Kidney epithelial cell (primary cell): ENCODE data around the gene FXR2. TPM values are rescaled to one million over a fixed set of nuclear protein-coding genes. Genes with fewer than 3 reads are reported as not detected.

ENCODE experiments used
- DNase-seq: peaks from one replicate; pipeline ENCODE4 v3.0.0-alpha.2; 2010; ENCODE audit warnings: low read depth
- H3K27me3 ChIP-seq: 2 replicates; pipeline ENCODE4 v1.6.0; 2011; ENCODE audit warnings: low read length; ENCODE audit not compliant: control insufficient read depth, insufficient read depth
- H3K36me3 ChIP-seq: 2 replicates; pipeline ENCODE4 v1.5.1; 2011; ENCODE audit warnings: low read length; ENCODE audit not compliant: control insufficient read depth, insufficient read depth
- H3K4me3 ChIP-seq: 2 replicates; pipeline ENCODE4 v1.5.1; 2011; ENCODE audit warnings: low read depth, mild to moderate bottlenecking, control low read depth, low read length
- total RNA-seq: library from RNA; depleted of rRNA; stranded (reverse); fragments of >200 nt; gene quantifications from 2 replicates; pipeline ENCODE4 v1.2.3, GENCODE V29; 2015
- TF ChIP-seq, protein P1 (sequence below): IDR thresholded peaks from 2 replicates; pipeline ENCODE4 v1.5.1; 2011; ENCODE audit warnings: mild to moderate bottlenecking, moderate library complexity, low read length, control low read depth, inconsistent platforms; ENCODE audit not compliant: insufficient read depth, poor library complexity, severe bottlenecking

Gene FXR2
- total RNA-seq, 1 donor from 2014 or later = 45.7 TPM

DNA sequence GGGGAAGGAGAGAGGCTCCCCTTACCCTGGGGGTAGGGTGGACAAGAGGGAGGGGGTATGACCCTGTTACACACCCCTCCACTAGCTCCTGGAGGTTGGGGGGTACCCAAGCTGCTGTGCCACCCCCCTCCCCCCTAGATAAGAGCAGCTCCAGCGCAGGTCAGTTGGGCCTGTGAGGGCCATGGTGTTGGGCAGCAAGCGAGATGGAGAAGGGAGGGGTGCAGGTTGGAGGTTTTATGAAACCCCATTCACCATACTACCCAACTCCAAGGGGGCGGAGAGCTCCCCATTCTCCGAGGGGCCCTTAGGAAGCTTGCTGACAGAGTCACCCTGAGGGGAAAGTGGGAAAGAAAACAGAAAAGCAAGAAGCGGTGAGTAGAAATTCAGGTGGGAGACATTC is 23.1 kb downstream of the FXR2 start:
- Histone ChIP-seq H3K27me3 (no peaks in the 10 kb centered on the region), H3K36me3 (peaks cover 5% of the 10 kb centered on the region), H3K4me3 (no peak overlapping the region)
- no peak for DNase-seq
- TF ChIP-seq, protein P1, sequence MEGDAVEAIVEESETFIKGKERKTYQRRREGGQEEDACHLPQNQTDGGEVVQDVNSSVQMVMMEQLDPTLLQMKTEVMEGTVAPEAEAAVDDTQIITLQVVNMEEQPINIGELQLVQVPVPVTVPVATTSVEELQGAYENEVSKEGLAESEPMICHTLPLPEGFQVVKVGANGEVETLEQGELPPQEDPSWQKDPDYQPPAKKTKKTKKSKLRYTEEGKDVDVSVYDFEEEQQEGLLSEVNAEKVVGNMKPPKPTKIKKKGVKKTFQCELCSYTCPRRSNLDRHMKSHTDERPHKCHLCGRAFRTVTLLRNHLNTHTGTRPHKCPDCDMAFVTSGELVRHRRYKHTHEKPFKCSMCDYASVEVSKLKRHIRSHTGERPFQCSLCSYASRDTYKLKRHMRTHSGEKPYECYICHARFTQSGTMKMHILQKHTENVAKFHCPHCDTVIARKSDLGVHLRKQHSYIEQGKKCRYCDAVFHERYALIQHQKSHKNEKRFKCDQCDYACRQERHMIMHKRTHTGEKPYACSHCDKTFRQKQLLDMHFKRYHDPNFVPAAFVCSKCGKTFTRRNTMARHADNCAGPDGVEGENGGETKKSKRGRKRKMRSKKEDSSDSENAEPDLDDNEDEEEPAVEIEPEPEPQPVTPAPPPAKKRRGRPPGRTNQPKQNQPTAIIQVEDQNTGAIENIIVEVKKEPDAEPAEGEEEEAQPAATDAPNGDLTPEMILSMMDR = no peak

DNA sequence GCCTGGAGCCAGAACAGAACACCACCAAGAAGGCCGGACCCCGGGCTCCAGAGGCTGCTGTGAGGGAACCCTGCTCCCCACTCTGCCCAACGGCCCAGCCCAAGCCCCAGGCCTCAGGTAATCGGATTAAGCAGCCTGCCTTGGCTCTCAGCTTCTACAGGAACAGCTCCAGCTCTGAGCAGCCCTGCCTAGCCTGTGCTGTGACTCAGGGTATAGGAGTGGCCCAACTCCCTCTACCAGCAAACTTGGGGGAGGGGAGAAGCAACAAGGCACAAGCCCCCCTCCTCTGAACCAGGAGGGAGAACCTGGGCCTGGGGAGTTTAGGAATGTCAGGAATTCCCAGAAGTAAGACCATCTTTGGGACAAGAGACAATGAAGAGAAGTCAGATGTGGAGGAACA is 24.0 kb downstream of the FXR2 start:
- no peak for DNase-seq
- H3K4me3 ChIP-seq = no peak overlapping the region

DNA sequence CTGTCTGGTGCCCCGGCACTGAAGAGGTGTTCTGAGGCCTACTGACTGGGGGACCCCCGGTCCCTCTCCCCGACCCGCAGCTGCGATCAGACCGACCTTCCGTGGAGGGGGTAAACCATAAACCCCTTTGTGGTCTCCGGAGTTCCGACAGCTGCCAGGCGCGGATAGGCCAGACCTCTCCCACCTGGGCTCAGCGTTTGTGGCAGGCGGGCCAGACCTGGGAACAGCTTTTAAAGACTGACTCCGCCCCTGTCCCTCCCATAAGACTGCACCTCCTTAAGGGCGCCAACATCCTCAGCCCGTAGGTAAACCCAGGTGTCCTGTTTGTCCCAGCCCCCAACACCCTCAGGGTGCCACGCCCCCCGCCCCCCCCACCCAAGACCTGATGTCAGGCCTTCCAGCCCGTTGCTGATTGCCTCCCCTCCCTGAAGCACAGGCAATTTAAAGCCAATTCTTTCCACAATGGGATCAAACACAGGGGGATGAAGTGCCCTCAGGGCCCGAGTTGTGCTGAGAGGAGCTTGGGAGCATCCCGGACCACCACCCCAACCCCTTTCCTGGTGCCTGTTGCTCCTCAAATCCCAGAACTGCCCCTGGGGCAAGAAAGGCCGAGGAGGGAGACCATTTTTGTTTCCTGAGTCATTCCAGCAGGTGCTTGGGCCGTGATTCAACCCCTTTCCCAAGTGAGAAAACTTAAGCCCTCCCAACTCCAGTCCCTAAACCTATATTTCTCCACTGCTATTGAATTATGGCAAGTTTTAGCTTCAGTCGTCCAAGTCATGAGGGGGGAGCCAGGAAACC is 24.6 kb downstream of the FXR2 start, which contains the start of gene SOX15:
Gene SOX15 (minus strand): TSS at position 204 of the 801 bp plus-strand sequence. CDS start 418 bp downstream, outside the sequence.
- Histone ChIP-seq H3K4me3 (peak within 1 kb of the TSS; percentile 19), H3K36me3 (peaks cover 9% of the 10 kb centered on the region), H3K27me3 (no peaks in the 10 kb centered on the region)
- no peak for DNase-seq
- TF ChIP-seq, protein P1 = no peak

More for the DNA sequence above, 24.0 kb downstream of the FXR2 start:
- Histone ChIP-seq H3K36me3 (peaks cover 8% of the 10 kb centered on the region), H3K27me3 (no peaks in the 10 kb centered on the region)
- TF ChIP-seq, protein P1 = no peak

DNA sequence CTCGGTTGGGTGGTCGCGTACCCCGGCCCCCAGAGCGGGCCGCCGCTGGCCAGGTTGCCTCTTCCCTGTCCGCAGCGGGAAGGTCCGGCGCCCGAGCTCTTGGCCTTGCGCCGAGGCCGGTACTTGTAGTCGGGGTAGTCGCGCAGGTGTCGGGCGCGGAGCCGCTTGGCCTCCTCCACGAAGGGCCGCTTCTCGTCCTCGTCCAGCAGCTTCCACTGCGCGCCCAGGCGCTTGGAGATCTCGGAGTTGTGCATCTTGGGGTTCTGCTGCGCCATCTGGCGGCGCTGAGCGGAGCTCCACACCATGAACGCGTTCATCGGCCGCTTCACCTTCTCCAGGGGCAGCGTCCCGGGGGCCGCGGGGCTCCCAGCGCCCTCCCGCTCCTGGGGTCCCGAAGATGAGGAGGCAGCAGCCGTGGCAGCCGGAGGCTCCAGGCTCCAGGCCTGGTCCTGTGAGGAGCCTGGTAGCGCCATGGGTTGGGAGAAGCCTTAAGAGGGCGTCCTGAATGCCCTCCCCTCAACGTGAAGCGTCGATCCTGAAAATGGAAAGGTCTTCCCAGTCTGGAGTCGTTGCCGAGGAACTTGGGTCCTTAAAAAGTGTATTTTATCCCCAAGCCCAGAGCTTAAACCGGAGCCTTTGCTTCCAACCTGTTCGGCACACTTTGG is 25.4 kb downstream of the FXR2 start:
- Histone ChIP-seq H3K27me3 (no peaks in the 10 kb centered on the region), H3K4me3 (peak overlapping the region; percentile 19), H3K36me3 (peaks cover 9% of the 10 kb centered on the region)
- DNase-seq = no peak
- TF ChIP-seq, protein P1 = peak; percentile 88

DNA sequence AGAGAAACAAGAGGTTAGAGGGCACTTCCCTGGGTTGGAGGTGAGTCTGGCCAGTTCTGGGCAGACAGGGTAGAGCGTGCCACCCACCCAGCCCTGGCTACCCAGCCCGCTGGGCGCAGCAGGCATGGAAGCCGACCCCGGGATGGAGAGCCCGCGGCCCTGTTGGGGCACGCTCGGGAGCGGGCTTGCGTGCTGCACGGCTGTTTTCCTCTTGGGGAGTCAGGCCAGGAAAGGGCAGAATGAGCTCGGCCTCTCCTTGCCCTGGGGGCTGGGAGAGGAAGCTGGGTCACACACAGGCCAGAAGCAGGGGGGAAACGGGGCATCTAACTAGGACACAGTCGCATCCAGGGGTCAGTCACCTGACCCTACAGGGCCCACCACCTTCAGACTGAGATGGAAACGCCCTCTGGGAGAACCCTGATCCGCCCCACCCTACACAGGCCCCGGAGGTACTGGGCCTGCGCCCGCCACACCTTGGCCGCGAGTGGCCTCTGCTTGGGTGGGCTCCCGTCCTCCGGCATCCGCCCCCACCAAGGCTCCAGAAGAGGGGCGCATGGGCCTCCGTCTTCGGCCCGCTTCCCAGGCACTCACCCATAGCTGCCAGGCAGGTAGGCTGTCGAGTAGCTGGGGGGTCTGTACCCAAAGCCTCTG is 26.0 kb downstream of the FXR2 start:
- Histone ChIP-seq H3K27me3 (no peaks in the 10 kb centered on the region), H3K4me3 (peak overlapping the region; percentile 19), H3K36me3 (peaks cover 9% of the 10 kb centered on the region)
- no peak for DNase-seq
- TF ChIP-seq, protein P1 = no peak
